Loucy (cell line): ENCODE measurements around the gene AGBL5.
"Not testable (repeated sequence)": the region's sequence is repeated elsewhere in the genome, so short reads cannot be mapped to it uniquely, and the experiment has no call there.

Experiments
- H2AFZ ChIP-seq: fragments of 200-600 bp; sonication (generic); 2 replicates; pipeline ENCODE4 v1.6.0; 2016; ENCODE audit warnings: antibody characterized with exemption, mild to moderate bottlenecking, low read length, moderate library complexity
- H3F3A ChIP-seq: fragments of 200-600 bp; 2 replicates; pipeline ENCODE4 v1.6.0; 2016; ENCODE audit warnings: antibody characterized with exemption, low read depth, mild to moderate bottlenecking
- H3K27me3 ChIP-seq: fragments of 200-600 bp; sonication (generic); 2 replicates; pipeline ENCODE4 v1.6.1; 2014; ENCODE audit warnings: low read length, mild to moderate bottlenecking; ENCODE audit not compliant: insufficient read depth, poor library complexity, severe bottlenecking
- H3K36me3 ChIP-seq: fragments of 200-600 bp; sonication (generic); 2 replicates; pipeline ENCODE4 v1.6.1; 2016; ENCODE audit warnings: low read length; ENCODE audit not compliant: insufficient read depth
- H3K4me1 ChIP-seq: fragments of 200-600 bp; sonication (generic); 2 replicates; pipeline ENCODE4 v1.5.1; 2014; ENCODE audit warnings: low read length, mild to moderate bottlenecking; ENCODE audit not compliant: insufficient read depth, poor library complexity, severe bottlenecking
- H3K4me2 ChIP-seq: fragments of 200-600 bp; sonication (generic); 2 replicates; pipeline ENCODE4 v1.6.0; 2014; ENCODE audit warnings: antibody characterized with exemption, low read length, low read depth, mild to moderate bottlenecking; ENCODE audit not compliant: poor library complexity, severe bottlenecking
- H3K4me3 ChIP-seq: fragments of 200-600 bp; sonication (generic); 2 replicates; pipeline ENCODE4 v1.5.1; 2014; ENCODE audit warnings: low read length, mild to moderate bottlenecking, mixed read lengths; ENCODE audit not compliant: poor library complexity, severe bottlenecking
- H3K79me2 ChIP-seq: fragments of 200-600 bp; sonication (generic); 2 replicates; pipeline ENCODE4 v1.6.1; 2014; ENCODE audit warnings: low read length; ENCODE audit not compliant: insufficient read depth
- H3K9ac ChIP-seq: fragments of 200-600 bp; sonication (generic); 2 replicates; pipeline ENCODE4 v1.6.0; 2014; ENCODE audit warnings: mild to moderate bottlenecking, low read depth, low read length, moderate library complexity; ENCODE audit not compliant: poor library complexity, severe bottlenecking
- H3K9me2 ChIP-seq: fragments of 200-600 bp; sonication (generic); replicated peaks from 2 replicates; pipeline ENCODE4 v1.6.1; 2016; ENCODE audit warnings: low read depth, low read length, mixed read lengths
- H3K9me3 ChIP-seq: fragments of 200-600 bp; sonication (generic); 2 replicates; pipeline ENCODE4 v1.6.1; 2014; ENCODE audit warnings: mild to moderate bottlenecking, antibody characterized with exemption, low read length, low read depth; ENCODE audit not compliant: insufficient read depth
- H4K20me1 ChIP-seq: fragments of 200-600 bp; sonication (generic); 2 replicates; pipeline ENCODE4 v1.6.0; 2014; ENCODE audit warnings: antibody characterized with exemption, low read length, mild to moderate bottlenecking; ENCODE audit not compliant: insufficient read depth, poor library complexity, severe bottlenecking
- CTCF ChIP-seq: fragments of 200-600 bp; sonication (generic); conservative IDR thresholded peaks from 2 replicates; pipeline ENCODE4 v1.5.1; 2014; ENCODE audit warnings: mild to moderate bottlenecking, antibody characterized with exemption, low read length
- EZH2phosphoT487 ChIP-seq: fragments of 200-600 bp; IDR thresholded peaks from 2 replicates; pipeline ENCODE4 v1.6.1; 2018; ENCODE audit warnings: antibody characterized with exemption, mild to moderate bottlenecking, moderate library complexity, borderline replicate concordance

The AGBL5 gene

GRCh38 chr2:27072920-27073319 lies 21.5 kb downstream of the AGBL5 start:
- H4K20me1 ChIP-seq, result peaks cover 21% of the 10 kb centered on the region
- peaks cover 34% of the 10 kb centered on the region for H3K79me2 ChIP-seq
- no peaks in the 10 kb centered on the region for H3K9me3 ChIP-seq
- no peak for TF ChIP-seq EZH2phosphoT487
- no peak for TF ChIP-seq CTCF
- H3K4me2 ChIP-seq, result peak overlapping the region; percentile 98
- peaks cover 51% of the 10 kb centered on the region for H3K4me1 ChIP-seq
- peak overlapping the region; percentile 88 for H3K4me3 ChIP-seq
- H3K9me2 ChIP-seq, result no peaks in the 10 kb centered on the region
- no peaks in the 10 kb centered on the region for H3K27me3 ChIP-seq
- H2AFZ ChIP-seq, result no peak overlapping the region
- peak overlapping the region; percentile 95 for H3K9ac ChIP-seq
- H3K36me3 ChIP-seq, result no peaks in the 10 kb centered on the region
- no peaks in the 10 kb centered on the region for H3F3A ChIP-seq

GRCh38 chr2:27073782-27074181 lies 22.3 kb downstream of the AGBL5 start:
- Histone ChIP-seq H3K27me3 (no peaks in the 10 kb centered on the region), H3K4me3 (no peak overlapping the region), H3F3A (no peaks in the 10 kb centered on the region), H4K20me1 (peaks cover 18% of the 10 kb centered on the region), H3K9me3 (no peaks in the 10 kb centered on the region), H3K79me2 (peaks cover 27% of the 10 kb centered on the region), H3K4me2 (no peak overlapping the region), H3K36me3 (no peaks in the 10 kb centered on the region), H3K4me1 (peaks cover 48% of the 10 kb centered on the region), H3K9ac (no peak overlapping the region), H2AFZ (no peak overlapping the region), H3K9me2 (no peaks in the 10 kb centered on the region)
- no peak for TF ChIP-seq CTCF
- TF ChIP-seq EZH2phosphoT487, result no peak

GRCh38 chr2:27074738-27075565 lies 23.5 kb downstream of the AGBL5 start:
- Histone ChIP-seq H3K4me3 (peak overlapping the region; percentile 55), H3K36me3 (no peaks in the 10 kb centered on the region), H3K79me2 (peaks cover 15% of the 10 kb centered on the region), H3K4me2 (peak overlapping the region; percentile 69), H3K27me3 (no peaks in the 10 kb centered on the region), H3F3A (no peaks in the 10 kb centered on the region), H3K9ac (peak overlapping the region; percentile 37), H4K20me1 (peaks cover 13% of the 10 kb centered on the region), H2AFZ (peak overlapping the region; percentile 16; the same call in 1 of the 2 replicates), H3K4me1 (peaks cover 36% of the 10 kb centered on the region), H3K9me3 (no peaks in the 10 kb centered on the region), H3K9me2 (no peaks in the 10 kb centered on the region)
- TF ChIP-seq EZH2phosphoT487 (no peak), CTCF (no peak)

GRCh38 chr2:27075566-27075871 lies 24.1 kb downstream of the AGBL5 start:
- H3K79me2 ChIP-seq, H3K27me3 ChIP-seq, H4K20me1 ChIP-seq, H3F3A ChIP-seq, H3K9me3 ChIP-seq, H3K9me2 ChIP-seq, H3K36me3 ChIP-seq: not testable (repeated sequence)
- Histone ChIP-seq H2AFZ (peak overlapping the region; percentile 16; the same call in 1 of the 2 replicates), H3K4me1 (peaks cover 32% of the 10 kb centered on the region), H3K9ac (peak overlapping the region; percentile 37), H3K4me3 (peak overlapping the region; percentile 55), H3K4me2 (peak overlapping the region; percentile 69)
